Measurements from ENCODE around the gene TOB2.
"Not testable (repeated sequence)": the region's sequence is repeated elsewhere in the genome, so short reads cannot be mapped to it uniquely, and the experiment has no call there.

TOB2 gene

GRCh38 chr22:41429232-41429950 is 17.2 kb downstream of the TOB2 start:
- no peak for DNase-seq (ENCODE audit: low read depth)

GRCh38 chr22:41425660-41426365 is 20.8 kb downstream of the TOB2 start:
- no peak for DNase-seq (ENCODE audit: low read depth)

GRCh38 chr22:41418717-41419116 is 27.9 kb downstream of the TOB2 start:
- DNase-seq (ENCODE audit: low read depth): no peak

GRCh38 chr22:41417622-41418390 is 28.8 kb downstream of the TOB2 start:
- DNase-seq (ENCODE audit: low read depth): no peak

- no peak for DNase-seq (ENCODE audit: low read depth)
Observed at GRCh38 chr22:41415554-41415953, 31.0 kb downstream of the TOB2 start.

- no peak for DNase-seq (ENCODE audit: low read depth)
Observed at GRCh38 chr22:41411021-41411851, 35.4 kb downstream of the TOB2 start.

- DNase-seq (ENCODE audit: low read depth): no peak
Observed at GRCh38 chr22:41410311-41410751, 36.3 kb downstream of the TOB2 start.

- no peak for DNase-seq (ENCODE audit: low read depth)
Observed at GRCh38 chr22:41408665-41409064, 37.9 kb downstream of the TOB2 start.

- no peak for DNase-seq (ENCODE audit: low read depth)
Observed at GRCh38 chr22:41407433-41407832, 39.2 kb downstream of the TOB2 start.

GRCh38 chr22:41406410-41406809 is 40.2 kb downstream of the TOB2 start:
- no peak for DNase-seq (ENCODE audit: low read depth)

- no peak for DNase-seq (ENCODE audit: low read depth)
Observed at GRCh38 chr22:41405588-41405987, 41.0 kb downstream of the TOB2 start.

- DNase-seq (ENCODE audit: low read depth): peak; percentile 58
Observed at GRCh38 chr22:41403532-41404318, 42.9 kb downstream of the TOB2 start.

GRCh38 chr22:41402851-41403250 is 43.8 kb downstream of the TOB2 start:
- DNase-seq (ENCODE audit: low read depth): not testable (repeated sequence)

- DNase-seq (ENCODE audit: low read depth): no peak
Observed at GRCh38 chr22:41401781-41402648, 44.6 kb downstream of the TOB2 start.

GRCh38 chr22:41398921-41399320 is 47.7 kb downstream of the TOB2 start:
- no peak for DNase-seq (ENCODE audit: low read depth)

GRCh38 chr22:41397143-41397811 is 49.3 kb downstream of the TOB2 start:
- DNase-seq (ENCODE audit: low read depth): no peak

GRCh38 chr22:41395531-41396240 is 50.9 kb downstream of the TOB2 start:
- no peak for DNase-seq (ENCODE audit: low read depth)

GRCh38 chr22:41394012-41394356 is 52.6 kb downstream of the TOB2 start:
- DNase-seq (ENCODE audit: low read depth): no peak

GRCh38 chr22:41387341-41387740 is 59.3 kb downstream of the TOB2 start:
- DNase-seq (ENCODE audit: low read depth): no peak
